ENCODE results near the gene ARPC2. TPM values are rescaled to one million over a fixed set of nuclear protein-coding genes. Genes with fewer than 3 reads are reported as not detected.

The ARPC2 gene
- total RNA-seq, 2 experiments from 2014 or later: 448 to 452 TPM

- no peak overlapping the region for H3K27ac ChIP-seq (ENCODE audit: low read depth in 1 of 2, low read length in 2 of 2)
- H3K27me3 ChIP-seq (ENCODE audit: control insufficient read depth in 1 of 2, insufficient read depth in 2 of 2, low read length in 2 of 2): no peaks in the 10 kb centered on the region
- no peaks in the 10 kb centered on the region for H3K27me3 Mint-ChIP-seq
- POLR2A ChIA-PET: no interaction called here
- peaks cover 46% of the 10 kb centered on the region for H3K4me1 ChIP-seq (ENCODE audit: insufficient read depth, low read length)
- CTCF ChIA-PET: no interaction called here
- no peaks in the 10 kb centered on the region for H3K9me3 ChIP-seq (ENCODE audit: control insufficient read depth in 1 of 2, insufficient read depth in 1 of 2, low read length in 2 of 2)
- H3K4me3 ChIP-seq (ENCODE audit: low read length): no peak overlapping the region
- H3K4me1 Mint-ChIP-seq (ENCODE audit: low read depth): peaks cover 24% of the 10 kb centered on the region
- peak overlapping the region; percentile 73 for H3K4me3 Mint-ChIP-seq
- H3K36me3 Mint-ChIP-seq (ENCODE audit: low read depth): peaks cover 50% of the 10 kb centered on the region
- no peaks in the 10 kb centered on the region for H3K9me3 Mint-ChIP-seq
- DNase-seq (no peak), ATAC-seq (ENCODE audit: poor library complexity) (no peak)
- TF ChIP-seq, protein P1, sequence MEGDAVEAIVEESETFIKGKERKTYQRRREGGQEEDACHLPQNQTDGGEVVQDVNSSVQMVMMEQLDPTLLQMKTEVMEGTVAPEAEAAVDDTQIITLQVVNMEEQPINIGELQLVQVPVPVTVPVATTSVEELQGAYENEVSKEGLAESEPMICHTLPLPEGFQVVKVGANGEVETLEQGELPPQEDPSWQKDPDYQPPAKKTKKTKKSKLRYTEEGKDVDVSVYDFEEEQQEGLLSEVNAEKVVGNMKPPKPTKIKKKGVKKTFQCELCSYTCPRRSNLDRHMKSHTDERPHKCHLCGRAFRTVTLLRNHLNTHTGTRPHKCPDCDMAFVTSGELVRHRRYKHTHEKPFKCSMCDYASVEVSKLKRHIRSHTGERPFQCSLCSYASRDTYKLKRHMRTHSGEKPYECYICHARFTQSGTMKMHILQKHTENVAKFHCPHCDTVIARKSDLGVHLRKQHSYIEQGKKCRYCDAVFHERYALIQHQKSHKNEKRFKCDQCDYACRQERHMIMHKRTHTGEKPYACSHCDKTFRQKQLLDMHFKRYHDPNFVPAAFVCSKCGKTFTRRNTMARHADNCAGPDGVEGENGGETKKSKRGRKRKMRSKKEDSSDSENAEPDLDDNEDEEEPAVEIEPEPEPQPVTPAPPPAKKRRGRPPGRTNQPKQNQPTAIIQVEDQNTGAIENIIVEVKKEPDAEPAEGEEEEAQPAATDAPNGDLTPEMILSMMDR (IDR thresholded peaks at IDR 0.05): no peak
- intact Hi-C loops (cut with DNase I, micrococcal nuclease): no loop called here
- H3K27ac Mint-ChIP-seq: no peak overlapping the region
- H3K36me3 ChIP-seq (ENCODE audit: insufficient read depth, low read length): peaks cover 49% of the 10 kb centered on the region
These were observed 48.6 kb downstream of the ARPC2 start for GRCh38 chr2:218265626-218266025.

DNA sequence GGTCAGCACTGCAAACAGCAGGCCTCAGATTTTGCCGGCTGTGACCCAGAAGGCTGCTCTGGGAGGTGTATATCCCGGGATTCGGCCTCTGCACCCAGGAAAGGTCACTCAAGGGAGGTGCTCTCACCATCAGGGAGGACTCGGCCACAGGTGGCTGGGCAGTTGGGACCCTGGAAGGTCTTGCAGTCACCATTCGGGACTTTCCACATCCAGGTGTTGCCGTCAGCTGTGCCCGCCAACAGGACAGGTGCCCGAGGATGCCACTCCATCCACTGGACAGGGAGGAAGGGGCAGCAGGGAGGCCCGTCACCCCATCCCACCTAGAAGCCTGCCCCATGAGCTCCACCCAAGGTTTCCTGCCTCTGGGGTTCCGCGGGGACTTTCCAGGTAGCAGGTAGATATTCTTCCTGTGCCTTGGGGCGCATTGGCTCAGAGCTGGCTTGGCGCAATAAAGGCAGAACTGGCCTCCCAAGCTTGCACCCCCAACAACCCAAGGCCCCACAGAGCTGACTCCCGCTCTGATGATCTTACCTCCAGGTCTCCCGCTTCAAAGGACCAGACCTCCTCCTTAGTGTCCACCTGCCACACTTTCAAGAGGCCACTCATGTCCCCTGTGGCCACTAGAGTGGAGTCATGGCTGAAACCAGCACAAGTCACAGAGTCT is 49.5 kb downstream of the ARPC2 start:
- TF ChIP-seq, protein P1 (IDR thresholded peaks at IDR 0.05): no peak
- Mint-ChIP-seq H3K27me3 (no peaks in the 10 kb centered on the region), H3K9me3 (no peaks in the 10 kb centered on the region), H3K27ac (no peak overlapping the region), H3K36me3 (ENCODE audit: low read depth) (peaks cover 50% of the 10 kb centered on the region), H3K4me1 (ENCODE audit: low read depth) (peaks cover 31% of the 10 kb centered on the region), H3K4me3 (no peak overlapping the region)
- no peak overlapping the region for H3K4me3 ChIP-seq (ENCODE audit: low read length)
- H3K27ac ChIP-seq (ENCODE audit: low read depth in 1 of 2, low read length in 2 of 2): no peak overlapping the region
- ChIA-PET CTCF (interaction anchor here (0.9 kb wide), 1 partner anchor 26 kb away, joined by 3 read pairs; the partner anchor contains the start of gene TMBIM1), POLR2A (interaction anchor here (1.4 kb wide), 1 partner anchor 20 kb away, joined by 3 read pairs; no protein-coding TSS in a partner anchor)
- H3K36me3 ChIP-seq (ENCODE audit: insufficient read depth, low read length): peaks cover 49% of the 10 kb centered on the region
- DNase-seq (no peak), ATAC-seq (ENCODE audit: poor library complexity) (no peak)
- H3K9me3 ChIP-seq (ENCODE audit: control insufficient read depth in 1 of 2, insufficient read depth in 1 of 2, low read length in 2 of 2): no peaks in the 10 kb centered on the region
- no peaks in the 10 kb centered on the region for H3K27me3 ChIP-seq (ENCODE audit: control insufficient read depth in 1 of 2, insufficient read depth in 2 of 2, low read length in 2 of 2)
- intact Hi-C loops (cut with DNase I, micrococcal nuclease): no loop called here
- H3K4me1 ChIP-seq (ENCODE audit: insufficient read depth, low read length): peaks cover 54% of the 10 kb centered on the region

DNA sequence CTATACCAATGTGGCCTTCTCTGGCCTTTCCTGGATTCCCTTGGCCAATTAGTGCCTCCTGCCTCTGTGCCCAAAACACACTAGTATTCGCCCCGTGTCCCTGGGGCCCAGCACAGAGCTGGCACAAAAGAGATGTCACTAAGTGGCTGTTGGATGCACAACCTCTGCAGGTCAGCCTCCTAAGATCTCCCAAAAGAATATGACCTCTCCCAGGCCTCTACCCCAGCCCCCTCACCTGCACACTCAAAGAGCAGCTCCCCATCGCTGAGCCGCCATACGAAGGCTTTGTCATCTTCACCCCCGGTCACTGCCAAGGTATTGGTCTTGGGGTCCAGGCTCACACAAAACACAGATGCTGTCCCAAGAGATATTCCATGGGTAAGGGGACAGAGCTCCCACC is 50.3 kb downstream of the ARPC2 start:
- no peaks in the 10 kb centered on the region for H3K9me3 Mint-ChIP-seq
- POLR2A ChIA-PET: interaction anchor here (1.4 kb wide), 1 partner anchor 19 kb away, joined by 3 read pairs; no protein-coding TSS in a partner anchor
- intact Hi-C loops (cut with DNase I, micrococcal nuclease): no loop called here
- ATAC-seq (ENCODE audit: poor library complexity) (no peak), DNase-seq (no peak)
- Histone ChIP-seq H3K4me3 (ENCODE audit: low read length) (no peak overlapping the region), H3K36me3 (ENCODE audit: insufficient read depth, low read length) (peaks cover 52% of the 10 kb centered on the region), H3K9me3 (ENCODE audit: control insufficient read depth in 1 of 2, insufficient read depth in 1 of 2, low read length in 2 of 2) (no peaks in the 10 kb centered on the region), H3K27ac (ENCODE audit: low read depth in 1 of 2, low read length in 2 of 2) (no peak overlapping the region), H3K27me3 (ENCODE audit: control insufficient read depth in 1 of 2, insufficient read depth in 2 of 2, low read length in 2 of 2) (no peaks in the 10 kb centered on the region), H3K4me1 (ENCODE audit: insufficient read depth, low read length) (peaks cover 61% of the 10 kb centered on the region)
- peak overlapping the region; percentile 39 for H3K27ac Mint-ChIP-seq
- peaks cover 40% of the 10 kb centered on the region for H3K4me1 Mint-ChIP-seq (ENCODE audit: low read depth)
- no peaks in the 10 kb centered on the region for H3K27me3 Mint-ChIP-seq
- H3K4me3 Mint-ChIP-seq: peak overlapping the region; percentile 62
- peaks cover 50% of the 10 kb centered on the region for H3K36me3 Mint-ChIP-seq (ENCODE audit: low read depth)
- CTCF ChIA-PET: interaction anchor here (0.9 kb wide), 1 partner anchor 25 kb away, joined by 3 read pairs; the partner anchor contains the start of gene TMBIM1
- TF ChIP-seq, protein P1 (IDR thresholded peaks at IDR 0.05): no peak

Data from CD4-positive, alpha-beta T cell (primary cell).